Prostate gland (tissue), 2 donors: ENCODE results near the gene PHF21B.

Experiments
- CTCF ChIP-seq, 4 experiments: fragments of 200-600 bp in 2 of 4; fragments of 450-650 bp in 2 of 4; sonication (generic) in 2 of 4; IDR thresholded peaks; 1 replicate in 3 of 4; 2 replicates in 1 of 4; pipeline ENCODE4 v1.5.1; 2016 to 2019; ENCODE audit warnings: antibody characterized with exemption in 4 of 4, mild to moderate bottlenecking in 2 of 4, moderate library complexity in 2 of 4
- POLR2A ChIP-seq: fragments of 450-650 bp; IDR thresholded peaks from one replicate; pipeline ENCODE4 v1.6.1; 2016; ENCODE audit warnings: antibody characterized with exemption, mild to moderate bottlenecking
- POLR2AphosphoS5 ChIP-seq: sonication (generic); formaldehyde crosslinking; IDR thresholded peaks from one replicate; pipeline ENCODE4 v1.6.1; 2017; ENCODE audit warnings: antibody characterized with exemption

- TF ChIP-seq CTCF (IDR thresholded peaks at IDR 0.05) (no peak), POLR2A (no peak), POLR2AphosphoS5 (no peak)
Measured at GRCh38 chr22:44974454-44974853, 35.4 kb downstream of the PHF21B start.
